GM21786 (cell line): ENCODE results near the gene ACAT2.
A peak's percentile ranks its signal among the peaks of the same experiment; 100 is the strongest.
"Not testable (repeated sequence)": the region's sequence is repeated elsewhere in the genome, so short reads cannot be mapped to it uniquely, and the experiment has no call there.

Experiments
- ATAC-seq: cut with Tn5 transposase; IDR thresholded peaks from one replicate; pipeline ENCODE4 v1.9.1; 2021; ENCODE audit not compliant: unreplicated experiment

The ACAT2 gene

GRCh38 chr6:159729598-159730331, 32.1 kb upstream of the ACAT2 start:
- peak; percentile 30 for ATAC-seq

GRCh38 chr6:159730332-159730676, 31.5 kb upstream of the ACAT2 start:
- no peak for ATAC-seq

DNA sequence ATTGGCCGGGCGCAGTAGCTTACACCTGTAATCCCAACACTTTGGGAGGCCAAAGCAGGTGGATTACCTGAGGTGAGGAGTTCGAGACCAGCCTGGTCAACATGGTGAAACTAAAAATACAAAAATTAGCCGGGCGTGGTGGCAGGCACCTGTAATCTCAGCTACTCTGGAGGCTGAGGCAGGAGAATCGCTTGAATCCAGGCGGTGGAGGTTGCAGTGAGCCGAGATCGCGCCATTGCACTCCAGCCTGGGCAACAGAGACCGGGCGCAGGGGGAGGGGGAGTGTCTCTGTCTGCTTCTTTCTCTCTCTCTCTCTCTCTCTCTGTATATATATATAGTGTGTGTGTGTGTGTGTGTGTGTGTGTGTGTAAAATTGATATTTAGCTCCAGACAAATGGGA, 29.3 kb upstream of the ACAT2 start:
- ATAC-seq: not testable (repeated sequence)

- not testable (repeated sequence) for ATAC-seq
Measured at GRCh38 chr6:159733395-159733794, 28.4 kb upstream of the ACAT2 start.

GRCh38 chr6:159736908-159737307, 24.9 kb upstream of the ACAT2 start:
- no peak for ATAC-seq

DNA sequence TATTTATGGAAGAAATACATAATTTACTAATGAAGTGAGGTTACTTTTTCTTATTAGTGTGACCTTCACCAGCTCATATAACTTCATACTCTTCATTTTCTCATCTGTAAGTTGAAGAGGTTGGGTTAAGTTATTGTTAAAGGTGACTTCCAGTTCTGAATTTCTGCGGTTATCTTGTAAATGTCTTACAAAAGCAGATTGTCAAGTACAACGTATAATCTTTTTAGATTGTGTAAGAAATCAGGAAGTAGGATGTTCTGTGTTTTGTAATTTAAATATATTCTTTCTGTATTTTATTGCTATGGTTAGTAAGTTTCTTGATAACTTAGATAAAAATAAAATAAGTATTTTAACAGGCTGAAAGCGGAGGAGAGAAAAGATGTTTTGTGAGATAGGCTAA, 22.5 kb upstream of the ACAT2 start:
- no peak for ATAC-seq

DNA sequence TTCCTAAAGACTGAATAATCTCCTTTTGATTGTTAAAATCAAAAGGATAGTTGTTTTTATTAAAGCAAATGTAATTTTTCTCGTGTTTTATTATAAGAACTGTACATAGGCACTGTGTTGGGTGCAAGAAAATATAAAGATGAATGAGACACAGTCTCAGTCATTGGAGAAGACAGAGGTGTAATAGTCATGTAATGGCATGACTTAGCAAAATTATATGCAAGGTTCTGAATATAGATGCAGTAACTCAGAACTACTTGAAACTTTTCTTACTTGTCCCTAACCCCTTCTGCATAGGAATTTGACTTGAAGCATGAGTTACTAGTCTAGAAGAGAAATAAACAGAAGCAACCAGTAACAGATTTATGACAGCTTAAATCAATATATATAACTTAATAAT, 19.7 kb upstream of the ACAT2 start:
- ATAC-seq: no peak

GRCh38 chr6:159745081-159745480, 16.8 kb upstream of the ACAT2 start:
- ATAC-seq: no peak

DNA sequence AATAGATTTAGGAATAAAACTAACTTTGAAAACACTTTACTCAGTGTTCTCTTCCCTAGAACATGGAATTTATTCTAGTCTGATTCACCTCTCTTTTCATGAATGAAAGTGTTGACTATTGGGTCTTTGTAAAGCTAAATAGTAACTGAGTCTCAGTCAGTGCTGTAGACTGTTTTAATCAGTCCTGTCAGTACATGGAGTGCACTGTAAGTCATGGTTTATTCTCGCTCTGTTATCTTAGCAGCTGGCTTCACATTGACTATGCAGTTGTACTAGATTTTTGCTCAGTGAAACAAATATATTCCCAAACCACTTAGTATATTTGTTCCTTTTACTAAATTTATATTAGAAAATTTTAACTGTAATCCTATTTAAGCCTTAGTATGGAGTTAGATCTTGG, 15.1 kb upstream of the ACAT2 start:
- no peak for ATAC-seq

GRCh38 chr6:159748127-159748526, 13.7 kb upstream of the ACAT2 start:
- ATAC-seq: not testable (repeated sequence)

DNA sequence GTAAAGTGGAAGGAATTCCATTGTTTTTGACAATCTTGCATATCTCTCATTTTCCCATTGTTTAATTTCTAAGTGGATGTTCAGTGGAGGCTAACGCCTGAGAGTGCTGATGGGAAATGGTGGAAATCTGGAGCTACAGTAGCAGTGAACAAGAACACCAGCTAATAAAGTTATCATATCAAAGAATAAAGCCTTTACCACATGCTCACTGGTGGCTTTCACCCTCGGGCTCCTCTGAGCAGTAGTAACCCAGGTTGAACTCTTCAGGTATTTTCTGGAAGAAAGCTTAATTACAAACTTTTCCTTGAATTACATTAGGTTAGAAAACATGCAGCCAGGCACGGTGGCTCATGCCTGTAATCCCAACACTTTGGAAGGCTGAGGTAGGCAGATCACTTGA, 10.4 kb upstream of the ACAT2 start:
- ATAC-seq: no peak

GRCh38 chr6:159753081-159753872, 8.6 kb upstream of the ACAT2 start:
- no peak for ATAC-seq

- ATAC-seq: no peak
Measured at GRCh38 chr6:159754401-159754800, 7.4 kb upstream of the ACAT2 start.

DNA sequence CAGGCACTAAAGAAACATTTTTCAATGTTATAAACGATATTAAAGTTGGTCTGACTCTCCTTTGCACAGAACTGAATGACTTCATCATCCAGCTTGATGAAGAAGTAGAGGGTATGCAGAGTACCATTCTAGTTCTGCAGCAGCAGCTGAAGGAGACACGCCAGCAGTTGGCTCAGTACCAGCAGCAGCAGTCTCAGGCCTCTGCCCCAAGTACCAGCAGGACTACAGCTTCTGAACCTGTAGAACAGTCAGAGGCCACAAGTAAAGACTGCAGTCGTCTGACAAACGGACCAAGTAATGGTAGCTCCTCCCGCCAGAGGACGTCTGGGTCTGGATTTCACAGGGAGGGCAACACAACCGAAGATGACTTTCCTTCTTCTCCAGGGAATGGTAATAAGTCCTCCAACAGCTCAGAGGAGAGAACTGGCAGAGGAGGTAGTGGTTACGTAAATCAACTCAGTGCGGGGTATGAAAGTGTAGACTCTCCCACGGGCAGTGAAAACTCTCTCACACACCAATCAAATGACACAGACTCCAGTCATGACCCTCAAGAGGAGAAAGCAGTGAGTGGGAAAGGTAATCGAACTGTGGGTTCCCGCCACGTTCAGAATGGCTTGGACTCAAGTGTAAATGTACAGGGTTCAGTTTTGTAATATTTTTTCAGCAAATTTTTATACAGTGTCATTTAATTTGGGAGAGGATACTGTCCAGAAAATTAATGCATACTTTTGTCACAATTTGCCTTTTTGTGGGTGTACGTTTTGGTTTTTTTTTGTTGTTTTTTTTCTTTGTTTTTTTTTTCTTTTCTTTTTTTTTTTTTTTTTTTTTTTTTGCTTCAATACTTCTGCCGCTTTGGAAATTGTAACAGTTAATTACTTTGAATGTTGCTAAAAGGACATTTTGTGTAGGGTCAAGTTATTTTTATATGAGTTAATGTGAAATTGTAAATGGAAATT, 6.6 kb upstream of the ACAT2 start:
- ATAC-seq: no peak

GRCh38 chr6:159756508-159756907, 5.3 kb upstream of the ACAT2 start:
- no peak for ATAC-seq

- ATAC-seq: no peak
Measured at GRCh38 chr6:159758031-159759001, 3.5 kb upstream of the ACAT2 start.

DNA sequence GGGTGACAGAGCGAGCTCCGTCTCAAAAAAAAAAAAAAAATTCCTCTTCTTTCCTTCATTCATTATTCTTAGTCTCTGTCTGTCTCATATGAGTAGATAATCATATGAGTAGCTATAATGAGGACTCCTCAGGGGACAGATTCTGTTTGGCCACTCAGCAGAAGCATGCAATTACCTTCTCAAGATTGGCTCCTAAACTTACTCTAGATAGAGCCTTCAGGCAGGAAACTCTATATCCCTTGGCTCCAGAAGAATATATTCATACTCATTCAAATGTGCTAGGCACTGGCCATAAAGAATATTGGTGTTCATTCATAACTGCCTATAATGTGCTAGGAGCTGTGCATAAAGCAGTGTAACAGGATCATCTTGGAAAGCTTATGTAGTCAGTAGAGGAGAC, 2.2 kb upstream of the ACAT2 start:
- no peak for ATAC-seq

- ATAC-seq: no peak
Measured at GRCh38 chr6:159760602-159761057, 1.2 kb upstream of the ACAT2 start.

GRCh38 chr6:159761129-159761872, 544 bp upstream of the ACAT2 start:
- ATAC-seq: no peak
